Body of pancreas (tissue), 4 donors: ENCODE data around the gene C12orf75. TPM values are rescaled to one million over a fixed set of nuclear protein-coding genes. Genes with fewer than 3 reads are reported as not detected.

Experiments
- ATAC-seq: fragments of 150-250 bp; one replicate; pipeline ENCODE4 v1.9.1; 2016
- DNase-seq, 4 donors: peaks; one replicate each; pipeline ENCODE4 v3.0.0-alpha.2; 2019
- H3K27ac ChIP-seq, 4 donors: fragments of 200-600 bp; sonication (generic); 1 replicate in 3 of 4; 2 replicates in 1 of 4; pipeline versions ENCODE4 v1.5.1 to v1.6.1; 2016 to 2019; ENCODE audit warnings: mild to moderate bottlenecking in 1 of 4, mixed read lengths in 1 of 4, moderate library complexity in 1 of 4
- H3K27me3 ChIP-seq, 2 donors: fragments of 200-600 bp; sonication (generic); one replicate each; pipeline ENCODE4 v1.6.0; 2016; ENCODE audit warnings: mild to moderate bottlenecking in 1 of 2
- H3K36me3 ChIP-seq, 2 donors: fragments of 200-600 bp; sonication (generic); replicated peaks in 1 of 2; 2 replicates each; pipeline ENCODE4 v1.5.1; 2016; ENCODE audit warnings: low read depth in 2 of 2; ENCODE audit not compliant: insufficient read depth in 1 of 2
- H3K4me1 ChIP-seq: fragments of 200-600 bp; sonication (generic); one replicate; pipeline ENCODE4 v1.6.0; 2016
- H3K4me3 ChIP-seq, 2 donors: fragments of 200-600 bp; sonication (generic); 1 replicate in 1 of 2; 2 replicates in 1 of 2; pipeline ENCODE4 v1.5.1; 2016 to 2019
- H3K9me3 ChIP-seq, 3 donors: fragments of 200-600 bp; sonication (generic); 1 replicate in 2 of 3; 2 replicates in 1 of 3; pipeline ENCODE4 v1.5.1; 2016
- CTCF ChIP-seq, 7 experiments: fragments of 450-650 bp in 4 of 7; fragments of 200-600 bp in 3 of 7; sonication (generic) in 3 of 7; IDR thresholded peaks; one replicate each; pipeline ENCODE4 v1.5.1; 2016 to 2019; ENCODE audit warnings: antibody characterized with exemption in 7 of 7
- POLR2A ChIP-seq, 3 donors: fragments of 450-650 bp; IDR thresholded peaks; one replicate each; pipeline ENCODE4 v1.6.1; 2016; ENCODE audit warnings: antibody characterized with exemption in 3 of 3, mild to moderate bottlenecking in 2 of 3
- WGBS, 2 donors: methylation state at CpG; one replicate each; pipeline ENCODE4 v1.1.5; 2017; 5-methylcytosine and 5-hydroxymethylcytosine counted together
- intact Hi-C: fragments of 100-400 bp; cut with DNase I; formaldehyde crosslinking; loops from one replicate; pipeline ENCODE4 v1.15.1; 2023
- total RNA-seq, 2 donors: library from RNA; depleted of rRNA; stranded (reverse); fragments of >200 nt; gene quantifications; one replicate each; pipeline ENCODE4 v1.1.0, GENCODE V29; 2016

C12orf75 gene
- total RNA-seq, 2 donors from 2014 or later, result 39.2 to 57.6 TPM

GRCh38 chr12:105409801-105410471, 79.4 kb downstream of the C12orf75 start:
- intact Hi-C loops, result no loop called here
- H3K4me1 ChIP-seq, result no peaks in the 10 kb centered on the region
- H3K27me3 ChIP-seq, result no peaks in the 10 kb centered on the region
- H3K4me3 ChIP-seq, result no peak overlapping the region
- H3K27ac ChIP-seq, result no peak overlapping the region
- no peak for ATAC-seq
- TF ChIP-seq CTCF (IDR thresholded peaks at IDR 0.05) (no peak), POLR2A (IDR thresholded peaks at IDR 0.05) (no peak)
- WGBS, 2 donors, result 29 to 38% methylated on average over 8 of the region's 8 CpGs
- peak in 3 of 4 donors; percentile 9 to 23 (median 21) for DNase-seq
- no peaks in the 10 kb centered on the region for H3K9me3 ChIP-seq
- H3K36me3 ChIP-seq, result no peaks in the 10 kb centered on the region

GRCh38 chr12:105413911-105414487, 83.5 kb downstream of the C12orf75 start:
- intact Hi-C loops, result no loop called here
- no peak for TF ChIP-seq CTCF (IDR thresholded peaks at IDR 0.05)
- TF ChIP-seq POLR2A (IDR thresholded peaks at IDR 0.05), result no peak
- WGBS, 2 donors, result 87 to 89% methylated on average over 7 of the region's 7 CpGs

GRCh38 chr12:105417732-105418131, 87.2 kb downstream of the C12orf75 start:
- no peaks in the 10 kb centered on the region for H3K9me3 ChIP-seq
- H3K27ac ChIP-seq, result no peak overlapping the region
- H3K4me1 ChIP-seq, result no peaks in the 10 kb centered on the region
- no peaks in the 10 kb centered on the region for H3K27me3 ChIP-seq
- 12 to 28% methylated on average over 4 of the region's 4 CpGs for WGBS, 2 donors
- DNase-seq, result no peak
- intact Hi-C loops, result loop anchor here (5.0 kb wide), 1 partner anchor 805 kb away; no protein-coding TSS in a partner anchor
- no peak for TF ChIP-seq CTCF (IDR thresholded peaks at IDR 0.05)
- TF ChIP-seq POLR2A (IDR thresholded peaks at IDR 0.05), result no peak
- H3K4me3 ChIP-seq, result no peak overlapping the region
- ATAC-seq, result no peak
- no peaks in the 10 kb centered on the region for H3K36me3 ChIP-seq

More at GRCh38 chr12:105413911-105414487, 83.5 kb downstream of the C12orf75 start:
- Histone ChIP-seq H3K9me3 (no peaks in the 10 kb centered on the region), H3K4me3 (no peak overlapping the region), H3K27me3 (no peaks in the 10 kb centered on the region), H3K27ac (no peak overlapping the region), H3K4me1 (no peaks in the 10 kb centered on the region), H3K36me3 (no peaks in the 10 kb centered on the region)
- ATAC-seq (no peak), DNase-seq (no peak)

GRCh38 chr12:105418229-105418628, 87.7 kb downstream of the C12orf75 start:
- intact Hi-C loops, result loop anchor here (5.0 kb wide), 1 partner anchor 804 kb away; no protein-coding TSS in a partner anchor

More at GRCh38 chr12:105418229-105418628, 87.7 kb downstream of the C12orf75 start:
- WGBS, 2 donors, result 38 to 68% methylated on average over 2 to 5 of the region's 5 CpGs
- Histone ChIP-seq H3K27me3 (no peaks in the 10 kb centered on the region), H3K4me1 (no peaks in the 10 kb centered on the region), H3K36me3 (no peaks in the 10 kb centered on the region), H3K27ac (no peak overlapping the region), H3K9me3 (no peaks in the 10 kb centered on the region), H3K4me3 (no peak overlapping the region)
- ATAC-seq (no peak), DNase-seq (no peak)
- no peak for TF ChIP-seq POLR2A (IDR thresholded peaks at IDR 0.05)
- TF ChIP-seq CTCF (IDR thresholded peaks at IDR 0.05), result no peak
